Stimulated activated CD4-positive, alpha-beta T cell treated with anti-CD3 and anti-CD28 coated beads, Interleukin-4, amount 100 ng/mL, for 24 hours (primary cell): ENCODE measurements around the gene TMEM119.
"Not testable (repeated sequence)": the region's sequence is repeated elsewhere in the genome, so short reads cannot be mapped to it uniquely, and the experiment has no call there.

Experiments used
- DNase-seq: peaks from one replicate; pipeline ENCODE4 v3.0.0-alpha.2; 2020

The TMEM119 gene

GRCh38 chr12:108581311-108582227 is 16.3 kb downstream of the TMEM119 start:
- DNase-seq: no peak

DNA sequence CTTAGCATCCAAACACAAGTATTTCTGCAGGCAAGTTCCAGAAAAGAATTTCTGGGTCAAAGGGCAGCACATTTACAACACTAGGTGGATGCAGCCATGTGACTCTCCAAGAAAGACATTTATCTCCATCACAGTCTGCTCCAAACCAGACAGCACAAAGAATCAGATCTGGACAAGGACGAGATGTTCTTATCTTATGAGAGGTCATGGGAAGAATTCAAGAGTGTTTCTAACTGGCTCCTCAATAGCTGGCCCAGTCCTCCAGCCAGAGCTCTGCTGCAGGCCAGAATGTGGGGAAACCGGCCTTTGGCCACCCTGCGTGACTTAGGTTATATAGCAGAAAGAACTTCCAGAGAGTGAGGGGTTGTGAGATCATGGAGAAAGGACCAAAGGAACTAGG is 17.4 kb downstream of the TMEM119 start:
- no peak for DNase-seq

- DNase-seq: no peak
Observed at GRCh38 chr12:108578813-108579212, 19.1 kb downstream of the TMEM119 start.

- no peak for DNase-seq
Observed at GRCh38 chr12:108578264-108578663, 19.6 kb downstream of the TMEM119 start.

- DNase-seq: no peak
Observed at GRCh38 chr12:108577458-108577857, 20.4 kb downstream of the TMEM119 start.

- DNase-seq: no peak
Observed at GRCh38 chr12:108576660-108577234, 21.1 kb downstream of the TMEM119 start.

DNA sequence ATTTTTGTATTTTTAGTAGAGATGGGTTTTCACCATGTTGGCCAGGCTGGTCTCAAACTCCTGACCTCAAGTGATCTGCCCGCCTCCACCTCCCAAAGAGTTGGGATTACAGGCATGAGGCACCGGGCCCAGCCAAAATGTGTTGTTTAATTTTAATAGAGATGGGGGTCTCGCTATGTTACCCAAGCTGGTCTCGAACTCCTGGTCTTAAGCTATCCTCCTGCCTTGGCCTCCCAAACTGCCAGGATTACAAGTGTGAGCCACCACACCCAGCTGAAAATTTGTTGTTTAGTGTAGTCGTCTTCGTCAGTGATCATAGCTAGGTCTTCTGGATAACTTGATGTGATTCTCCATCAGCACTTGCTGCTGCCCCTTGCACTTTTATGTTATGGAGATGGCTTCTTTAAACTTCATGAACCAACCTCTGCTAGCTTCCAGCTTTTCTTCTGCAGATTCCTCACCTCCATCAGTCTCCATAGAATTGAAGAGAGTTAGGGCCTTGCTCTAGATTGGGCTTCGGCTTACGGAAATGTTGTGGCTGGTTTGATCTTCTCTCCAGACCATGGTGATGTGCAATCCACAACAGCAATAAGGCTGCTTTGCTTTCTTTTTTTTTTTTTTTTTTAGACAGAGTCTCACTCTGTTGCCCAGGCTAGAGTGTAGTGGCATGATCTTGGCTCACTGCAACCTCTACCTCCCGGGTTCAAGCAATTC is 22.5 kb downstream of the TMEM119 start:
- no peak for DNase-seq

DNA sequence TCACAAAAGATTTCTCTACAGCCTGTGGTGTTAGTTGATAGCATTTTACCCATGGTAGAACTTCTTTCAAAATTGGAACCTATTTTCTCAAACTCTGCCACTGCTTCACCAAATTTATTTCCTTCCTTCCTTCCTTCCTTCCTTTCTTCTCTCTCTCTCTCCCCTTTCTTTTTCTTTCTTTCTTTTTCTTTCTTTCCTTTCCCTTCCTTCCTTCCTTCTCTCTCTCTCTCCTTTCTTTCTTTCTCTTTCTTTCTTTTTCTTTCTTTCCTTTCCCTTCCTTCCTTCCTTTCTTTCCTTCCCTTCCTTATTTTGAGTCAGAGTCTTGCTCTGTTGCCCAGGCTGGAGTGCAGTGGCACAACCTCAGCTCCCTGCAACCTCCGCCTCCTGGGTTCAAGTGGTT is 23.6 kb downstream of the TMEM119 start:
- DNase-seq: not testable (repeated sequence)

DNA sequence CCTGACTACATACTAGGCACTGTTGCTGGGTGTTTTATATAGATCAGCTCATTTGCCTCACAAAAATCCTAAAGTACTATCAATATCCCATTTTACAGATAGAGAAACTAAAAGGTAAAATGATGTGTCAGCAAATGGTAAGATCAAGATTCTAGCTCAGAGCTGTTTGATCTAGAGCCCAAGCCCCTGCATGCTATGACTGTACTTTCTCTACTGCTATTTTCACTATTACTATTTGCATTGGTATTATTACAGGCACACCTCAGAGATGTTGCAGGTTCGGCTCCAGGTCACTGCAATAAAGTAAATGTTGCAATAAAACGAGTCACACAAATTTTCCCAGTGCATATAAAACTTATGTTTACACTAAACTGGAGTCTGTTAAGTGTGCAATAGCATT is 24.6 kb downstream of the TMEM119 start:
- peak; percentile 34 for DNase-seq

DNA sequence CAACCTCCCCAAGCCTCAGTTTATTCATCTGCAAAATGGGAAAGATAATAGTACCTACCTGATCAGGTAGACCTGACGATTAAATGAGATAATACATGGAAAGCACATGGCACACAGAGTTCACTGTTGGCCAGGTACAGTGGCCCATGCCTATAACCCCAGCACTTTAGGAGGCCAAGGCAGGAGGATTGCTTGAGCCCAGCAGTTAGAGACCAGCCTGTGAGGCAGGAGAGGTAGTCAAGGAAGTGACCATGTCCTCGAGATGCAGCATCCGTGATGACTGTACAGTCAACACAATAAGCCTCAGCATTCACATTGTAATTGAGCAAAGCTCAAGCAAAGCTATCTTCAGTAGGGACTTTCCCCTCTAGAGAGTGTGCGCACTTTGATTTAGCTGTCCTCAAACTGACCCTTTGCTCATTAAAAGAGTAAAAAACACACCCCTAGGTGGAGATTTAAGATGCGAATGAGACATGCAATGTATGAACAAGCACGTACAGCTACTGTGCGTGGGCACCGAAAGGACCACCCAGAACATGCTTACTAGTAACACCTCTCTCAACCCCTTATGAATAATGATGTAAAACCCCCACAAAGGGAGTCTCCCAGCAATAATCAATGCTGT is 25.6 kb downstream of the TMEM119 start:
- no peak for DNase-seq

GRCh38 chr12:108571609-108572165 is 26.2 kb downstream of the TMEM119 start:
- DNase-seq: no peak

DNA sequence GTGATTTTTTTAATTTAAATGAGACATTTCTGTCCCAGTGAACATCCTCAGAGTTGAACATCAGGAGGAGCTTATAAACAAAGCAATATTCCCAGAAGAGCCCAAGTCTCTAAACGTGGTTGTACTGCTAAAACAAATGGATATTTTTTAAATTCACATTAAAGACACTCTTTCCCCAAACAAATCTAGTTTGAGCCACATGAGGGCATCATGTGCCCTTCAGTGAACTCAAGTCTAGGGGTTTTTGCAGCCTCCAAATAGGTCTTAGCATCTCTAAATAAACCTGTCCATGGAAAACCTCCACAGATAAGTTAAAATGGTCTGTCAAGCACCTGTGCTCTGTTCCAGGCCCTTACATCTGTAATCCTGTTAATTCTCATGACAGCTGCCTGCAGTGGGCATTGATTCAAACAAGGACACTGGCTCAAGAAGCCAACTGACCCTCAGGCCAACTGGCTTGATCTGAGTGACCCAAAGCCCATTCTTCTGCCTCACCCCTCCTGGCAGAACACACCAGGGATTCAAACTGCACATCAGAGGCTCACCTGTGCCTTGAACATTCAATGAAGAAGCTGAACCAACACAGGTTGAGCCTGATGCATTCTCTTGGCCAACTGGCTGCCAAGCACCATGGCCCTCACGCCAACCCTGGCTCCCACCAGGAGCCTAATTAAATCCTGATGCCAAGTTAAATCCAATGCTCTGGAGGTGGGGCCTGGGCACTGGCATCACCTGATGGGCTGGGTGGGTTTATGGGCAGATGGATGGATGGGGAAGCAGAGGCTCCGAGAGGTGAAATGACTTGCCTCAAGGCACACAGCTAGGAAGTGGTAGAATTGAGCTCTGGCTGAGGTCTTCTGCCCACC is 26.9 kb downstream of the TMEM119 start:
- no peak for DNase-seq

- DNase-seq: peak; percentile 77
Observed at GRCh38 chr12:108568338-108569154, 29.3 kb downstream of the TMEM119 start.

- no peak for DNase-seq
Observed at GRCh38 chr12:108567406-108568337, 30.2 kb downstream of the TMEM119 start.

- DNase-seq: no peak
Observed at GRCh38 chr12:108566452-108566851, 31.4 kb downstream of the TMEM119 start.

DNA sequence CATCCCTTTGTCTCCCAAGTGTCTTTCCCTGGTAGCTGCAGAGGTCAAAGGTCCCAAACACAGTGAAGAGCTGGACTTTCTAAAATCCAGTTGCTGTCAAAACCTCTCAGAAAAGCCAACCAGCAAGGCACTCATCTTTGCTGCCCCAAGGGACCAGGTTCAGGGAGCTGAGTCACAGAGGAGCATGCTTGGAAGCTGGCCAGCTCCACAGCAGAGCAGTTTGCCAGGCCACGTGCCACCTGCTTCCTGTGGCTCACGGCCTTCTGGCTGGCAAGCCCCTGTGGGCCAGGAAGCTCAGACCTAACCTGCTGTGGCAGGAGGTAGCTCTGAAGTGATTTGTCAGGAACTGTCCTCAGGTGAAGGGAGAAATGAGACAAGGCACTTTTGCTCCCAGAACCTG is 31.9 kb downstream of the TMEM119 start:
- DNase-seq: peak; percentile 66

DNA sequence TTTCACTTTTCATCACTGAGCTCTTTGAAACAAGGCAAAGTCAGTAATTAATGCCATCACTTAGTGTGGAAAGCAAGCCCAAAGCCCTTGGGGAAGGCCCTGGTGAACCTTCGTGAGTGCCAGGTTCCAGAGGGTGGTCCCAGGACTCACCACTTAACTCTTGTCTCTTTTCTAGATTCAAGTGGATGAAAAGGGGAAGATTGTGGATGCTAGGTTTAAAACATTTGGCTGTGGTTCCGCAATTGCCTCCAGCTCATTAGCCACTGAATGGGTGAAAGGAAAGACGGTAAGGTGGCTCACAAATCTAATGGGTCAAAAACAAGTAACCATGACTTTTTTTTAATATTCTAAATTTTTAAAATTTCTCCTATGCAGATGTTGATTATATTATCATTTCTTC is 32.7 kb downstream of the TMEM119 start:
- no peak for DNase-seq

- DNase-seq: no peak
Observed at GRCh38 chr12:108564724-108565123, 33.2 kb downstream of the TMEM119 start.

- DNase-seq: no peak
Observed at GRCh38 chr12:108563804-108564151, 34.1 kb downstream of the TMEM119 start.
